ENCODE results near the gene HOXB6.

HOXB6 gene

DNA sequence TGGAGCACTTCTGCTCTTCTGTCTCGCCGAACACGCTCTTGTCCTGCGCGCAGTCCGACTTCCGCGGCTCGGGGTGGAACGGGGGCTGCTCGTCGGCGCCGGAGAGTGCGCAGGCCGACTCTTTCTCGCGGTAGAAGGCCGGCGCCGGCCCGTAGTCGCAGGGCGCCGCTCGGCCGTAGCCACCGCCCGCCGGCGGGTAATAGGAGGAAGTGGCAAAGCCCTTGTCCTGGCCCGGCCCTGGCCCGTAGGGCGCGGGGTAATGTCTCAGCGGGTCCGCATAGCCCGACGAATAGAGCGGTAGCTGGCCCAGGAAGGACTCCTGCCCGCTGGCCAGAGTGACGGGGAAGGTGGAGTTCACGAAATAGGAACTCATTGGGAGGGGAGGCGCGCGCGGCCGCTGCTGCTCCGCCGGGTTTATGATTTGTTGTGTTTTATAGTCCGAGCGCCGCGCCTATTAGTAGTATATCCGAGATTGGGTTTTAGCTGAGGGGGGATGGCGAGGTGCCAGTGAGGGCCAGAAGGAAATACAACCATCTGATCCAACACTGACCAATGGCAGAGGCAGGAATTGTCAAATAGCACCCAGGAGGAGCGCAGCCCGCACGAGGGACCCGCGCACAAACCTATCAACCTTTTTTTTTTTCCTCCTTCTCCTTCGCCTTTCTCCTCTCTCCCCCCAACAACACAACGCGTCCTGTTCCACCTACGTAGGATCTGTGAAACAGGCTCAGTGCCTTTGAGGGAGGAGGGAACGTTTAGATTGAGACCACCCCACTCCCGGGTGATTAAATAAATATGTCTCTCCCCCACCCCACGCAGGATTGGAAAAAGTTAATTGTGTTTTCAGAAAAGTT, 6.8 kb downstream of the HOXB6 start:
- in situ Hi-C loops (cut with HindIII; ENCODE audit: low sequenced_read_pairs): no loop called here
- no peak for DNase-seq (ENCODE audit: low read depth)
- TF ChIP-seq, protein P1, sequence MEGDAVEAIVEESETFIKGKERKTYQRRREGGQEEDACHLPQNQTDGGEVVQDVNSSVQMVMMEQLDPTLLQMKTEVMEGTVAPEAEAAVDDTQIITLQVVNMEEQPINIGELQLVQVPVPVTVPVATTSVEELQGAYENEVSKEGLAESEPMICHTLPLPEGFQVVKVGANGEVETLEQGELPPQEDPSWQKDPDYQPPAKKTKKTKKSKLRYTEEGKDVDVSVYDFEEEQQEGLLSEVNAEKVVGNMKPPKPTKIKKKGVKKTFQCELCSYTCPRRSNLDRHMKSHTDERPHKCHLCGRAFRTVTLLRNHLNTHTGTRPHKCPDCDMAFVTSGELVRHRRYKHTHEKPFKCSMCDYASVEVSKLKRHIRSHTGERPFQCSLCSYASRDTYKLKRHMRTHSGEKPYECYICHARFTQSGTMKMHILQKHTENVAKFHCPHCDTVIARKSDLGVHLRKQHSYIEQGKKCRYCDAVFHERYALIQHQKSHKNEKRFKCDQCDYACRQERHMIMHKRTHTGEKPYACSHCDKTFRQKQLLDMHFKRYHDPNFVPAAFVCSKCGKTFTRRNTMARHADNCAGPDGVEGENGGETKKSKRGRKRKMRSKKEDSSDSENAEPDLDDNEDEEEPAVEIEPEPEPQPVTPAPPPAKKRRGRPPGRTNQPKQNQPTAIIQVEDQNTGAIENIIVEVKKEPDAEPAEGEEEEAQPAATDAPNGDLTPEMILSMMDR (IDR thresholded peaks at IDR 0.05; ENCODE audit: low read depth, low read length, missing control alignments): no peak
- peak overlapping the region; percentile 44 for H3K4me3 ChIP-seq (ENCODE audit: low read depth, low read length)

DNA sequence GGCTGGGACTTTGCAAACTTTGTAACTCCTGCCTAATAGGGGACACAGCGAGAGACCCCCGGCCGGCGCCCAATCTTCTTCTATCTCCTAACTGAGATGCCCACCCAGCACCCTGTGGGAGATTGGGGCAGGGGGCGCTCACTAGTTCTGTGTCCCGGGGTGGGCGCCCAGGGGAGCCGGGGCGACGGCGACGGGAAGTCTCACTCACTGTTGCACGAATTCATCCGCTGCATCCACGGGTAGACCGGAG, 7.3 kb downstream of the HOXB6 start:
- peak overlapping the region; percentile 44 for H3K4me3 ChIP-seq (ENCODE audit: low read depth, low read length)
- TF ChIP-seq, protein P1 (IDR thresholded peaks at IDR 0.05; ENCODE audit: low read depth, low read length, missing control alignments): no peak
- in situ Hi-C loops (cut with HindIII; ENCODE audit: low sequenced_read_pairs): no loop called here

DNA sequence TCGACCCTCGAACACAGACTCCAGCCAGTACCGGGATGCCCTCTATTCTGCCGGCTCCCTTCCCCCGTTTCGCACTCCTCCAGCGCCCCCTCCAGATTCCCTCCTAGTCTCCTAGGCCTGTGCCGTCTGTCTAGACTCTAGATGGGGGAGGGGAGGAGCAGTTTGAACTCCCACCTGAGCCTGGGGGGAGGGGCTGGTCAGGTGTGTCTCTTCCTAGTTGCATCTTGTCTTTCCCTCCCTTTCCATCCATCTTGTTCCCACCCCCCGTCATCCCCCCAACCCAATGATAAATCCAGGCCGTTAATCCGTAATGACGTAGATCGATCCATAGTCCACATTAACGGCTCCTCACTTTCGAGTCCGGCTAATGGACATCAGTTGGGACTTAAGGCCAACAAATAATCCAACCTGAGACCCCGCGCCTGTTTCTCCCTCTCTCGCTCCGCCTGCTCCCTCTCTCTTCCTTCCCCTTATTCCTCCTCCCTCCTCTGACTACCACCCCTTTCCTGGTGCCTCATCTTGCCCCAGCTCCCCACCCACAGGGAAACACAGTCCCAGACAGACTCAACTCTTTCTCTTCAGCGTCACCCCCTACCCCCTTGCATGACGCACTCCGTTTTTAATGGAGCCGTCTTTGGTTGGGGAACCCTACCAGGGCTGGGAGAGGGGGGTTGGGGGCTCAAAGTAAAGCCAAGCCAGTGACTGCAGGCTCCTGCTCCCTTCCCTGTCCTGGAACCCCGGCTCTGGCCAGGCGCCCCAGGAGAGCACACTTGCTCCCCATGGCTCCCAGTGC, 7.9 kb downstream of the HOXB6 start:
- H3K4me3 ChIP-seq (ENCODE audit: low read depth, low read length): peak overlapping the region; percentile 44
- no peak for DNase-seq (ENCODE audit: low read depth)
- TF ChIP-seq, protein P1 (IDR thresholded peaks at IDR 0.05; ENCODE audit: low read depth, low read length, missing control alignments): no peak
- in situ Hi-C loops (cut with HindIII; ENCODE audit: low sequenced_read_pairs): no loop called here

More for the DNA sequence above, 7.3 kb downstream of the HOXB6 start:
- DNase-seq (ENCODE audit: low read depth): no peak

DNA sequence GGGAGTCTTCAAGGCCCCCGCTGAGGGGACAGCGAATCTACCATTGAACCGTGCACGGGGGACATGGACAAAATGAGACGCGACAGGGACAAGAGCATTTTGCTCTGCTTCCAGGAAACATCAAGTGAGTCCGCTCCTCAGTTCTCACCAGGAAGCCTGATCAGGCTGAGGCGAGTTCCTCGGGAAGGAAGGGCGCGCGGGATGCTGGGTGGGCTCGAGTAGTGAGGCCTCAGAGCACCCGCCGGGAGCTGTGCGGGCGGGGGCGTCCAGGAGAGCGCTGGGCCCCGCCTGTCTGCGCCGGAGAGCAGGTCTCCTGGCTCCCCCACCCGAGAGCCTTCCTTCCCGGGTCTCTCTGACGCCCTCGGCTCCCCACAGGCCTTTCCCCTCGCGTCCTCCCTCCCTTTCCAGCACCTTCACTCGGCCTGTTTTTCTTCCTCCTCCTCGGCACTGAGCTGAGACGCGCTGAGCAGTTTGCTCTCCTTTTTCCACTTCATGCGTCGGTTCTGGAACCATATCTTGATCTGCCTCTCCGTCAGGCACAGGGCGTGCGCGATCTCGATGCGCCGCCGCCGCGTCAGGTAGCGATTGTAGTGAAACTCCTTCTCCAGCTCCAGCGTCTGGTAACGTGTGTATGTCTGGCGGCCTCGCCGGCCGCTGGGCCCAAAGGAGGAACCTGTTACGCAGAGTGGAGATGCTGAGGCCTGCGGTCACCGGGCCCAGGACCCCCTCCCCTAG, 8.6 kb downstream of the HOXB6 start:
- TF ChIP-seq, protein P1 (IDR thresholded peaks at IDR 0.05; ENCODE audit: low read depth, low read length, missing control alignments): no peak
- peak overlapping the region; percentile 44 for H3K4me3 ChIP-seq (ENCODE audit: low read depth, low read length)
- DNase-seq (ENCODE audit: low read depth): no peak
- in situ Hi-C loops (cut with HindIII; ENCODE audit: low sequenced_read_pairs): no loop called here

DNA sequence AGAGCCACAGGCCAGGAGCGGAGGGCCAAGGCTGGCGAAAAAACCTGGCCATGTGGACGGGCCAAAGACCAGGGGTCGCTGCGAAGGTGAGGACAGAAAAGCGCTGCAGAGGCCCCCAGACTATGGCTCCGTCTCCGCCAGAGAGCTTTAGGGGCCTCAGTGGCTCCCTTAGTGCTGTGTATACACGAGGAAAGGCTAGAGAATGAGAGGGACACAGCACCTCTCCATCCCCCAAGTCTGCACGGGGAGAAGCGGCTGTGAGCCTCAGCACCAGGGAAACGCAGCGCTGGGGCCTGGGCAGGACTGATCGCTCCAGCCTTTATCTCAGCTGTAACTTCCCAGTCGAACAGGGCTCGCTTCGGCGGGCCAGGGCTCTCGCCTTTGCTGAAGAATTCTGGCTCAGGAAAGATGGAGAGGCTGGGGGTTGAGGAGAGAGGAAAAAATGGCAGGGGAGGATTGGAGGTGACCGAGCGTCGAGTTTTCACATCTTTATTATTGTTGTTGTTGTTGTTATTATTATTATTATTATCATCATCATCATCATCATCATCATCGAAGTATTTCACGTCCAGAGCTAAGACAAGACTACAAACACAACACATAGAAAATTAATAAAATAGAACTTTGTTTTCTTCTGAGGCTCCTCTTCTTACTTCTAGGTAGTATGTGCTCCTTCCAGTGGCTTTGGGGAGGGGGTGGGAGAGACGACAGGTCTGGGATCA, 9.3 kb downstream of the HOXB6 start:
- DNase-seq (ENCODE audit: low read depth): no peak
- H3K4me3 ChIP-seq (ENCODE audit: low read depth, low read length): no peak overlapping the region
- in situ Hi-C loops (cut with HindIII; ENCODE audit: low sequenced_read_pairs): no loop called here
- TF ChIP-seq, protein P1 (IDR thresholded peaks at IDR 0.05; ENCODE audit: low read depth, low read length, missing control alignments): no peak
